CD4-positive, alpha-beta T cell treated with Interleukin-12 subunit alpha and Interleukin-12 subunit beta, for 1 hour (primary cell): Measurements from ENCODE around the gene SNX18.
"Not testable (repeated sequence)": the region's sequence is repeated elsewhere in the genome, so short reads cannot be mapped to it uniquely, and the experiment has no call there.

Experiments used
- DNase-seq: peaks from one replicate; pipeline ENCODE4 v3.0.0-alpha.2; 2020

The SNX18 gene, protein sequence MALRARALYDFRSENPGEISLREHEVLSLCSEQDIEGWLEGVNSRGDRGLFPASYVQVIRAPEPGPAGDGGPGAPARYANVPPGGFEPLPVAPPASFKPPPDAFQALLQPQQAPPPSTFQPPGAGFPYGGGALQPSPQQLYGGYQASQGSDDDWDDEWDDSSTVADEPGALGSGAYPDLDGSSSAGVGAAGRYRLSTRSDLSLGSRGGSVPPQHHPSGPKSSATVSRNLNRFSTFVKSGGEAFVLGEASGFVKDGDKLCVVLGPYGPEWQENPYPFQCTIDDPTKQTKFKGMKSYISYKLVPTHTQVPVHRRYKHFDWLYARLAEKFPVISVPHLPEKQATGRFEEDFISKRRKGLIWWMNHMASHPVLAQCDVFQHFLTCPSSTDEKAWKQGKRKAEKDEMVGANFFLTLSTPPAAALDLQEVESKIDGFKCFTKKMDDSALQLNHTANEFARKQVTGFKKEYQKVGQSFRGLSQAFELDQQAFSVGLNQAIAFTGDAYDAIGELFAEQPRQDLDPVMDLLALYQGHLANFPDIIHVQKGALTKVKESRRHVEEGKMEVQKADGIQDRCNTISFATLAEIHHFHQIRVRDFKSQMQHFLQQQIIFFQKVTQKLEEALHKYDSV

DNA sequence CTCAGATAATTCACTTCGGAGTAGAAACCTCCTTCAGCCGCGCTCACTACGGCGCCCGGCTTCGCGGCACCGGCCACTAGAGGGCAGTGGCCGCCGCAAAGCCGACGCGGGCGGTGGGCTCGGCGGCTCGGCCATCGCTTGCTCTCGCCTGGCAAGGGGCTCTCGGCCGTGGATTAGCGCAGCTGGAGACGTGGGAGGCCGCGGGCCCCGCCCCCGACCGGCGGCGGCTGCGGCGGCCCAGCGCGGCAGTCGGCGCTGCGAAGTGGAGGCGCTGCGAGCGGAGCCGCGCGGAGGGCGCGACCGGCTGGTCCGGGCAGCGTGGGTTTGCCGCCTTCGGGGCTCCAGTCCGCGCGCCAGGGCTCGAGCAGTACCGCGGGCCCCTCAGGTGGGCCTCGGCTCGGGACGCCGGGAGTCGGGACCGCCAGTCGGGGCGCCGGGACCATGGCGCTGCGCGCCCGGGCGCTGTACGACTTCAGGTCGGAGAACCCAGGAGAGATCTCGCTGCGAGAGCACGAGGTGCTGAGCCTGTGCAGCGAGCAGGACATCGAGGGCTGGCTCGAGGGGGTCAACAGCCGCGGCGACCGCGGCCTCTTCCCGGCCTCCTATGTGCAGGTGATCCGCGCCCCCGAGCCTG lies at the start of gene SNX18:
Gene SNX18 (plus strand): TSS at position 248 of the 634 bp plus-strand sequence. CDS start 194 bp downstream, at position 442.
- DNase-seq = peak; percentile 94

DNA sequence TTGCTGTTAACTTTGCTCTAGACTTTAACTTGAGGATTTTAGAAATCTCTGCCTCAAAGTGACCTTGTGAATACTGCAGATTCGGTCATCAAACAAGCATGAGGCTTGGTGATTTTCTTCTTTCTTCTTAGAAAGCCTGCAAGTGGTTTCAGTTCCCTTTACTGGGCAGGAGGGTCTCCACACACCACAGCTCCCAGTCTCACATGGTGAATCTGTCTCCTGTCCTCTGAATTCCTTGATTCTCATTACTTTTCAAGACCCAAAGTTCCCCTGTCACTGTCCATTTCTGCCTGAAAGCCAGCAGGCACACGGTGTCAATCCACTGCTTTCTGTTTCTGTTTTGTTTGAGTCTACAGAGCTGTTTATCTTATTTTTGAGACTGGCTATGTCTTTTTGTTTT lies 47.9 kb upstream of the SNX18 start:
- no peak for DNase-seq

DNA sequence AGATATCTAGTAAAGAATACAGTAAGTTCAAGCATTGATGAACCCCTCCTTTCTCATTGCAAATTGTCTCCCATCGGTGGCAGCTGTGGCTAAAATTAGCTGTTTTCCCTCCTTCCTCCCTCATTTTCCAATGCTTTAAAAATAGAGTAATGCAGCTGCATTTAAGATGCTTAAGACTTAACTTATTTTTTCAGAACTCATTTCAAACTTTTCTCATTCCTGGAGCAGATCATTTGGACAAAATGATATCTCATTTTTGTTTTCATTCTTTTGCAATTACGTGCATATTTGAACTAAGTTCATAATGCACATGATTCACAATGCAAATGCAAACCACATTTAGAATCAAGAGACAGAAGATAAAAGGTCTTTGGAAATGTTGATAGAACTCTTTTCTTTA lies 47.4 kb upstream of the SNX18 start:
- DNase-seq = no peak

DNA sequence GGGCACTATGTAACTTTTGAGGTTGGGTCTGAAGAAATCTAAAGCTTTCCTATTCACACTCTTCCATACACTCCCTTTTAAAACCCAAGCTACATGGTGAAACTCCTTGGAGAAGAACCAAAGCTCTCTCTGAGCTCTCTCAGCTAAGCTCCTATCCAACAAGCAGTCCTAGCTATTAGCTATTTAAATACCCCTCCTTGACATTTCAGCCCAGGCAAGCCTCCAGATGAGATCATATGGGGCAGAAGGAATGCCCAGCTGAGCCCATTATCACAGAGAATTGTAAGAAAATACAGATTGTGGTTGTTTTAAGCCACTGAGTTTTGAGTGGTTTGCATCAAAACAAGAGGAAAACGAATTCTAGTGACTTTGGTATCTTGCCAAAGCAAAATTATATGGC lies 46.9 kb upstream of the SNX18 start:
- DNase-seq = no peak

DNA sequence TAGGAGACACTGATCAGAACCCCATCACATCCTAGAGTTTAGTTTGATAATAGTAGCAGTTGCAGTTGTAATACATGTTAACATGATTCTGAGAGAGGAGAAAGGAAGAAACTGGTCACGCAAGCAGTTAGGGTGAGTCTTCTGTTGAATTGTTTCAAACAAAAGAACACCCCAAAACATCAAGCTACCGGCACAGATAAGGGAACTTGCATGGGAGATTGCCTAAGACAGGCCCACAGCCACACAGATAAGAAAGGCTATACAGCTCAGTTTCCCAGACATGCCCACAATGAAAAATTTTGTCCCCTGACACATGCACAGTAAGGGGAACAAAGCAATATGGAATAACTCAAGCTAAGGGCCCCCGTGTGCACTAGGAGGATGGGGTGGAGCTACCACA lies 46.2 kb upstream of the SNX18 start:
- DNase-seq = no peak

DNA sequence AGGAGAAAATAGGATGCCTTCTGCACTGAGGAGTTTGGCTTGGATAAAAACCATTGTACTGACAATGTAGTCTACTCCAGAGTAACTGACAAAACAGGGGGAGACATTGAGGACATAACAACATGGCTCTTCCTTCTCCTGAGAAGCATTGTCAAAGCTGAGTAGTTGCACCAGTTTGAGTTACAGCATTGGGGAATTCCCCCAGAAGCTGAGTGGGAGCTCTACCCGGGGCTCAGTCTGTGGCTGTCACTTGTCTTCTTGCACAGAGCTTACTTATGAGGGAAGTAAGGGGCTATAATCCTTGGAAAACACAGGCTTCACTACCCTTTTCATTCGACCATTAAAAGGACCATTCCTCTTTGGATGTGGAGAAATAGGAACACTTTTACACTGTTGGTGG lies 40.9 kb upstream of the SNX18 start:
- DNase-seq = no peak

DNA sequence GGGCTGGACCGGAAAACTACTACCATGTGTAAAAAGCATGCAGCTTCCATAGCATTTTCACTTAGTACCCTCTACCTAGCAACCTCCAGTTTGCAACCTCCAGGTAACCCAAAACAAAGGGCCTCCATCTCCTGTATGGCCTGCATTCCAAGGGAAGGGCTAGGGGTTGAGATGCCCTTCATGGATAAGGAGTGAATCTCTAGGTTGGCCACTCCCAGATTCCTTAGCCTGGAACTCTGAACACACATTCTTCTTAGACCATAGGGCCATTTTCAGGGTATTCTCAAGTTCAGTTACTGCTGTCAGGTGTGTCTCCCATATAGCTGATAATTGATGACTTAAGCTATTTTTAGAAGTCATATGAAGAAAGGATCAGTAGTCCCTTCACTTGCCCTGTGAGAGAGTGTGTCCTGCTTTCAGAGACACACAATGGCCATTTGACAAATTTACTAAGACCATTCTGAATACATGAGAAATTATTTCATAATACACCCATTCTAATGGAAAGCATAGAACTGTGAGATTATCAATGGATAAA lies 39.5 kb upstream of the SNX18 start:
- no peak for DNase-seq

DNA sequence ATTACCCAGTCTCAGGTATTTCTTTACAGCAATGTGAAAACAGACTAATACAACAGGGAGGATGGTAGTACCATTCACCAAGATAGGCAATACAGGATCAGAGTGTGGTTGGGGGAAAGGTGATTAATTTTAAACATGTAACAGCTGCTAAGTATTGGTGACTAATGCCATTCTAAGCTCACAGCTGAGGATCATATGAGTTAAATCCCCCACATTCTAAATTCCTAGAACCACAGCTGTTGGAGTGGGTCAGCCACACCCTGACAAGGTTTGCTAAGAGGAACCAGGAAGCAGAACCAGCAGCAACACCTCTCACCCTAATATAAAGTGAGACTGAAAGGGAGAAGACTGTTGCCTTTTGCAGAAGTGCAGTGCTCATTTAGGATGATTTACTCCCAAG lies 37.3 kb upstream of the SNX18 start:
- DNase-seq = no peak

DNA sequence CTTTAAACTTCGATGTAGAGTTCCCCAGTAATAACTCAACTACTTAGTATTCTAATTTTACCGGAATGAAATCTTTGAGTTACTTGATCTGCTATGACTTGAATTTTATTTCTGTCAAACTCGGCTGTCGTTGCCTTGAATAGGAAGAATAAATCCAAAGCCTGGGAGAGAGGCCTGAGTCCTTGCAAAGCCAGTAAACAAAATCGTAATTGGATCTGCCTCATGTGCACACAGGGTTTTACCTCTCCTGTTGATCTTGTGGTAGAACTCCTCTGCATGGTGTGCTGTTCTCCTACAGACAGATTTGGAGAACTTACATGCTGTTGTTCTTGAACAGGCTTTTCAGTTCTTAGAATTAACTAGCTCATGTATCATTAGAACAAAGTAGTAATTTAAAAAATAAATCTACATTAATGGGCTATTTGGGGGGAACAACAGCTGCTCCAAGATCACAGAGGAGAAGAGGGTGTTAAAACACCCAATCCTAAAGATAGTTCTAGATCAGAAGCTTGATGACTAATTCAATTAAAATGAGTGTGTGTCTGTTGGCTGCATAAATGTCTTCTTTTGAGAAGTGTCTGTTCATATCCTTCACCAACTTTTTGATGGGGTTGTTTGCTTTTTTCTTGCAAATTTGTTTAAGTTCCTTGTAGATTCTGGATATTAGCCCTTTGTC lies 33.2 kb upstream of the SNX18 start:
- DNase-seq = no peak

DNA sequence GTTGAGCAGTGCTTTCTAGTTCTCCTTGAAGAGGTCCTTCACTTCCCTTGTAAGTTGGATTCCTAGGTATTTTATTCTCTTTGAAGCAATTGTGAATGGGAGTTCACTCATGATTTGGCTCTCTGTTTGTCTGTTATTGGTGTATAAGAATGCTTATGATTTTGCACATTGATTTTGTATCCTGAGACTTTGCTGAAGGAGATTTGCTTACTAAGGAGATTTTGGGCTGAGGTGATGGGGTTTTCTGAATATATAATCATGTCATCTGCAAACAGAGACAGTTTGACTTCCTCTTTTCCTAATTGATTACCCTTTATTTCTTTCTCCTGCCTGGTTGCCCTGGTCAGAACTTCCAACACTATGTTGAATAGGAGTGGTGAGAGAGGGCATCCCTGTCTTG lies 31.9 kb upstream of the SNX18 start:
- not testable (repeated sequence) for DNase-seq

DNA sequence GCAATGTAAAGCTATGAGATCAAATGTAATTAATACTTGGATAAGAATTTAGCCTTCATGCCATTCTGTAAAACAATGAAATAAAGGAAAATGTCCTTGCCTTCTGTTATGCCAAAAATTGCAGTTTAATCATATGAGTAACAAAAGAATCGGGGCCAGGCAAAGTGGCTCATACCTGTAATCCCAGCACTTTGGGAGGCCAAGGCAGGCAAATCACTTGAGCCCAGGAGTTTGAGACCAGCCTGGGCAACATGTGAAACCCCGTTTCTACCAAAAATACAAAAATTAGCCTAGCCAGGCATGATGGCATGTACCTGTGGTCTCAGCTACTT lies 27.9 kb upstream of the SNX18 start:
- DNase-seq = not testable (repeated sequence)

DNA sequence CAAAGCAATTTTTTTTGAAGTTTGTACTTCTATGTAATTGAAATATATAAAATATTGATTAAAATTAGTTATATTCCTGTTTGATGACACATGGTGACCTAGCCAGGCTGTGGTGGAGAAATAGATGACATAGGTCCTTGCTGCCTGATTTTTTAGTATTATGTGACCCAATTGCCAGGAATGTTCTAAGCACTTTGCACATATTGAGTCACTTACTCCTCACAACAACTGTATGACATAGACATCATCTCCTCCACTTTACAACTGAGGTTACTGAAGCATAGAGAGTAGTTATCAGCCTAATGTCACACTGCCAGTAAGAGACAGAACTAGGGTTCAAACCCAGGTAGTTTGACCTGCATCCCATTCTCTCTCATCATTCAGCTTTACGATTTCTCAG lies 26.2 kb upstream of the SNX18 start:
- DNase-seq = no peak

DNA sequence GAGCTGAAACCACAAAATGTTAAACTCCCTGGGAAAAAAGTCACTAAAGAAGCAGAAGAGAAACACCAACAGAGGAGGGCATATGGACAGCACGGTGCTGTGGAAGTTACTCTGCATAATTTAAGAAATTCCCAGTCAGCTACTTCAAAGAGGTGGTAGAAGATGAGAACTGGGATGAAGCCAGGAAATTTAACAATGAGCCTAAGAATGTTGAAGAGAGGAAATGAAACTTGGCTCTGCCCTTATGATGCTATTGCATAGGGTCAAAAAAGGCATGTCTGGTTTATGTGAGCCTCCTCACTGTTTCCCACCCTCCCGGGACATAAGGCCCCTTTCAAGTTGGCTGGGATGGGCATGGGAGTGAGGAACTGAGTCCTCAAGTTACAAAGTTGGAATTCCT lies 25.4 kb upstream of the SNX18 start:
- no peak for DNase-seq

DNA sequence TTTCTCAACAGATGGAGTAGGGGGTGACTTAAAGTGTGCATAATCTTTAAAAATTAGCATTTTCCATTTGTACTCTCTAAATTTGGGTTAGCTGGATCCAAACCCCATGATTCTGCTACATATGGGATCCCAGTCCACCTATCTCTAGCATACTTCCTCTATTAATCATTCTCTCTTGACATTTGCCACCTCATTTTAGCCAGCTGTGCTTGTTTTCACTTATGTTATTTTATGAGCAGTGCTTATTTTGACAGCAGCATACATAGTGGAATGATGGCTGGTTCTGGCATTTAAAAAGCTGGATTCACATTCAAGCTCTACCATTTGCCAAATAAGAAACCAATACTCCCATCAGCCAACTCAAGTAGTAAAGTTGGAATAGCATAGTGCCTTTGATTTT lies 22.5 kb upstream of the SNX18 start:
- no peak for DNase-seq

DNA sequence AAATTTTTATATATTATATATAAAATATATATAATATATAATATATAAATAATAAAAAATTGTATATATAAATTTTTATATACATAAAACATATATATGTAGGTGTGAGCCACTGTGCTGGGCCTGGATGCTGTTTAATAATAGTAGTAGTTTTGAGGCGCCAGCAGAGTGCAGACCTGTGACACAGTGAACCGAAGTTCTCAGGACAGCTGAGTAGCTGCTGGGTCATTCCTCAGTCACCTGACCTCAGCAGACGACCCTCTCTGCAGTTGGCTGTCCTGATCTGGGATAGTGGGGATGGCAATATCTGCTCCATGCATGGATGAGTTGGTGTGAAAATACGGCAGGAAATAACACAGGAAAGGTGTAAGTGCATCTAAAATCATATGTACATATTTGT lies 3.3 kb upstream of the SNX18 start:
- DNase-seq = no peak

DNA sequence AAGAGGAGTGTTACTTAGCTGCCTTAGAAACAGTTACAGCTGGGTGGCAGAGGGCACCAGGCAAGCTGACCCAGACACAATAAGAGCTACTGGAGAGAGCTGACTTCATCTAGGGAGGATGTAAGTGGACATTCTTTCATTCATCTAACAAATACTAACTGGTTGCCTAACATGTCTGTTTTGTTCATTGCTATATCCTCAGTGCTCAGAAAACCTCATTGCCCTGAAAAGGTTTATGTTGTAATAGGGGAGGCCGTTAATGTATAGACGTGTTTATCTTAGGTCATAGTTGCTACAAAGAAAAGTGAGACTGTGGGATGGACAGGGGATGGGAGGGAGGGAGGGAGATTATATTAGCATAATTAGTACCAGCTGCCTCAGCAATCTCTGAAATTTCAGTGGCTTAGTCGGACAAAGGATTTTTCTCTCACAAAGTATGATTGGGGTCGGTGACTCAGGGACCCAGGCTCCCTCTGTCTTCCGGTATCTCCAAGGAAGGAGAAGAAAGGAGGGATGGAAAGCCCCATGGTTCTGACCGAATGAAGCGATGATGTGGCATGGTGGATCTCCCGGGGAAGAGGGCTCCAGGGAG lies 2.6 kb upstream of the SNX18 start:
- DNase-seq = no peak

DNA sequence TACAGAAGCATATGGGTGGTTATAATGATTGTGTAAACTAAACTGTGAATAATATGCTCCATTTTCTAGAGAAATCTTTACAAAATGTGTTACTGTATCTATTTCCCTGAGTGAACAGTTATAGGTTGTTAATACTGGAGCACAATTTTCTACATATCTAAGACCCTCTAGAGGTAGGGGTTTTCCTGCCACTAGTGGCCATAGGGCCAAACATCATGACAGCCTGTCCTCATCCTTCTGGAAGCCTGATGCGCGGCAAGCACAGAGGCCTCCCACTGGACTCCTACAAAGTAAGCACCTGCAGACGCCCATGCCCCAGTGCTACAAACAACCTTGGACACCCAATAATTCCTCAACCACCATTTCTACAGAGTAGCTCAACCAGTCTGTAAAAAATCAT lies 1.9 kb upstream of the SNX18 start:
- DNase-seq = no peak

DNA sequence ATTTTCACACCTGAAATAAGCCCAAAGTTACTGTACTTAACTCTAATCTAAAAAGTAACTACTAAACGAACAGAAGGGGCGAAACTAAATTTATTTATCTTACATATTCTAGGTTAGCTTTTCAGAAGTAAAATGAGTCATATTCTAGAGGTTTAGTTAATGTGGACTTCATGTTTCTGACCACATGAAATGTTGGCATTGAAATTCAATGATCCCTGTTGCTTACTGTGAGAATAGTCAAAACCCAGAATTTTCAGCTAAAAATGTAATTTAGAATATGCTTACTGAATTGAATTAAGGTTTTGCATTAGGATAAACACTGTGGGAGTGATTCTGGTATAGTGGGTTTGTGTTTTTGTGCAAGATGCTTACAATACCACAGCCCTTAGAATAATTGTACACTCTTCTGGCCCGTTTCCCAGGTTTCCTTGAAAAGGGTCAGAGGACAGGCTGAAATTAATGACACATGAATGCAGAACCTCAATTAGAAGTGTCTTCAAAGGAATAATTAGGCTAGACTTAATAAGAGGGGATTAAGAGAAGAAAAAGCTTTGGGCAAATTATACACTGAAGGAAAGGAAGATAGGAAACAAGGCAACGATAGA lies 1.4 kb upstream of the SNX18 start:
- DNase-seq = no peak

DNA sequence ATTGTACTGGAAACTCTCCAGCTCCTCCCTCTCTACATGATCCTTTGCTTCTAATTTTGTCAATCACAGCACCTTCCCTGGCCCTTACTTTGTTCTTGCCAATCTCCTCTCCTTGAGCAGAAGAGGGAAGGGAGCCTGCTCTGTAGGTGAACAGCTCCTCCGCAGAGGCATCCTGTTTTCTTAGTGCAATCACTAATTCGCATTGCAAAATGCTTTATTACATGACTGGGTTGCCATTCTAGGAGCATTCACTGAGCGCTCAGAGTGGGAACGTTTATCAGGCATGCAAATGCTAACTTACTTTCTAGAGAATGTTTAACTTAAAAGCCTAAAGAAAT lies 416 bp upstream of the SNX18 start:
- no peak for DNase-seq

DNA sequence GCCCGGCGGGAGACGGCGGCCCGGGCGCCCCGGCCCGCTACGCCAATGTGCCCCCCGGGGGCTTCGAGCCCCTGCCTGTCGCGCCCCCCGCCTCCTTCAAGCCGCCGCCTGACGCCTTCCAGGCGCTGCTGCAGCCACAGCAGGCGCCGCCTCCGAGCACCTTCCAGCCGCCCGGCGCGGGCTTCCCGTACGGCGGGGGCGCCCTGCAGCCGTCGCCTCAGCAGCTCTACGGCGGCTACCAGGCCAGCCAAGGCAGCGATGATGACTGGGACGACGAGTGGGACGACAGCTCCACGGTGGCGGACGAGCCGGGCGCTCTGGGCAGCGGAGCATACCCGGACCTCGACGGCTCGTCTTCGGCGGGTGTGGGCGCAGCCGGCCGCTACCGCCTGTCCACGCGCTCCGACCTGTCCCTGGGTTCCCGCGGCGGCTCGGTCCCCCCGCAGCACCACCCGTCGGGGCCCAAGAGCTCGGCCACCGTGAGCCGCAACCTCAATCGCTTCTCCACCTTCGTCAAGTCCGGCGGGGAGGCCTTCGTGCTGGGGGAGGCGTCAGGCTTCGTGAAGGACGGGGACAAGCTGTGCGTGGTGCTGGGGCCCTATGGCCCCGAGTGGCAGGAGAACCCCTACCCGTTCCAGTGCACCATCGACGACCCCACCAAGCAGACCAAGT lies 723 bp downstream of the SNX18 start:
- peak; percentile 57 for DNase-seq

DNA sequence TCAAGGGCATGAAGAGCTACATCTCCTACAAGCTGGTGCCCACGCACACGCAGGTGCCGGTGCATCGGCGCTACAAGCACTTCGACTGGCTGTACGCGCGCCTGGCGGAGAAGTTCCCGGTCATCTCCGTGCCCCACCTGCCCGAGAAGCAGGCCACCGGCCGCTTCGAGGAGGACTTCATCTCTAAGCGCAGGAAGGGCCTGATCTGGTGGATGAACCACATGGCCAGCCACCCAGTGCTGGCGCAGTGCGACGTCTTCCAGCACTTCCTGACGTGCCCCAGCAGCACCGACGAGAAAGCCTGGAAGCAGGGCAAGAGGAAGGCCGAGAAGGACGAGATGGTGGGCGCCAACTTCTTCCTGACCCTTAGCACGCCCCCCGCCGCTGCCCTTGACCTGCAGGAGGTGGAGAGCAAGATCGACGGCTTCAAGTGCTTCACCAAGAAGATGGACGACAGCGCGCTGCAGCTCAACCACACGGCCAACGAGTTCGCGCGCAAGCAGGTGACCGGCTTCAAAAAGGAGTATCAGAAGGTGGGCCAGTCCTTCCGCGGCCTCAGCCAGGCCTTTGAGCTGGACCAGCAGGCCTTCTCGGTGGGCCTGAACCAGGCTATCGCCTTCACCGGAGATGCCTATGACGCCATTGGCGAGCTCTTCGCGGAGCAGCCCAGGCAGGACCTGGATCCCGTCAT lies 1.4 kb downstream of the SNX18 start:
- no peak for DNase-seq

DNA sequence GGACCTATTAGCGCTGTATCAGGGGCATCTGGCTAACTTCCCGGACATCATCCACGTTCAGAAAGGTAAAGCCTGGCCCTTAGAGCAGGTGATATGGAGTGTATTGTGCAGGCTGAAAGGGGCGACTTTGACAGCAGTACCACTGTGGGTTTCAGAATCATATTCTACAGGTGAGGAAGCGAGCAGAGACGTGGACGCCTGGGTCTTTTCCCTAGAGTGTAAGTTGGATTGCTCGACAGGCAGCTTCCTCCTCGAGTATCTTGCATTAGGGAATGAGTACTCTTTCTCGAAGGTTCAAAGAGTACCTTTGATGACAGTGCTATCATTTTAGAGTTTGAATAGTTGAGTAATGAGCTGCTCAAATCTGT lies 1.9 kb downstream of the SNX18 start:
- DNase-seq = no peak
